HG03196 (cell line): ENCODE measurements around the gene GPSM3.
"Not testable (repeated sequence)": the region's sequence is repeated elsewhere in the genome, so short reads cannot be mapped to it uniquely, and the experiment has no call there.

ENCODE experiments used
- ATAC-seq: cut with Tn5 transposase; IDR thresholded peaks from one replicate; pipeline ENCODE4 v1.9.1; 2021; ENCODE audit not compliant: unreplicated experiment

GPSM3 gene

GRCh38 chr6:32152769-32153563 is 39.5 kb downstream of the GPSM3 start:
- ATAC-seq: no peak

GRCh38 chr6:32151863-32152768 is 40.3 kb downstream of the GPSM3 start, which contains the start of gene PRRT1:
Gene PRRT1, minus strand, starts transcription at chr6:32151939. Its CDS starts 112 bp downstream, at chr6:32151827.
- ATAC-seq: no peak

- no peak for ATAC-seq
These were observed 41.1 kb downstream of the GPSM3 start for GRCh38 chr6:32151181-32151862.

- no peak for ATAC-seq
These were observed 42.2 kb downstream of the GPSM3 start for GRCh38 chr6:32149932-32150870.

- ATAC-seq: no peak
These were observed 43.2 kb downstream of the GPSM3 start for GRCh38 chr6:32149092-32149755.

- no peak for ATAC-seq
These were observed 44.0 kb downstream of the GPSM3 start for GRCh38 chr6:32148289-32149091.

- ATAC-seq: no peak
These were observed 44.9 kb downstream of the GPSM3 start for GRCh38 chr6:32147401-32148132.

GRCh38 chr6:32146687-32147086 is 45.8 kb downstream of the GPSM3 start:
- no peak for ATAC-seq

GRCh38 chr6:32146287-32146686 is 46.2 kb downstream of the GPSM3 start:
- ATAC-seq: no peak

- not testable (repeated sequence) for ATAC-seq
These were observed 48.2 kb downstream of the GPSM3 start for GRCh38 chr6:32144238-32144637.
